ENCODE data around the gene ZBP1. TPM values are rescaled to one million over a fixed set of nuclear protein-coding genes. Genes with fewer than 3 reads are reported as not detected.

ZBP1 gene
- total RNA-seq, 1 experiment from 2014 or later = not detected

DNA sequence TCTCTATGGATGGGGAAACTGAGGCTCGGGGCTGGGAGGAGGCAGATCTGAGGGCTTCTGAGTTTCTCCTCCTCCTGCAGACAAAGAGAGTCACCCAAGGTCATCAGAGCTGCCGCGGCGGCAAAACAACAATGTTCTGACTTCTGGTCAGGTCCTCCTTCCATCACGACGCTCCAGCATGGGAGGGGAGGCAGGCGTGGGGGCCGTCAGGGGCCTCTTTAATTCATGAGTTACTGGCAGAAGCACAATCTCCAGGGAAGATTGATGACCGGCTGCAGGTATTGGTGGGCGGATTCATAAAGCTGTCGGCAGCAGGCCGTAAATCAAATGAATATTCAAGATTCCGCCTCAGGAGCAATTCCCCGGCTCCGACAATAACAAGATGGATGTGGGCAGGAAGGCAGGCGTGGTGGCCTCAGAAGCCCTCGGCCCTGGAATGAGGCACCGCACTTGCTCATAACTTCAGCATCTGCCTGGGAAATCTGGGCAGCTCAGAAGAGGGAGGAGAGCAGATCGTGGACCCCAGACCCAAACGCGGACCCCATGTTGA lies 40.3 kb downstream of the ZBP1 start:
- no peak for TF ChIP-seq TCF7L2 (IDR thresholded peaks at IDR 0.05; ENCODE audit: borderline replicate concordance, extremely low read depth, insufficient read depth, insufficient read length)
- no peak for TF ChIP-seq ZFX (IDR thresholded peaks at IDR 0.05)
- TF ChIP-seq, protein P1, sequence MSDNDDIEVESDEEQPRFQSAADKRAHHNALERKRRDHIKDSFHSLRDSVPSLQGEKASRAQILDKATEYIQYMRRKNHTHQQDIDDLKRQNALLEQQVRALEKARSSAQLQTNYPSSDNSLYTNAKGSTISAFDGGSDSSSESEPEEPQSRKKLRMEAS (IDR thresholded peaks at IDR 0.05) = no peak
- TF ChIP-seq, protein P2, sequence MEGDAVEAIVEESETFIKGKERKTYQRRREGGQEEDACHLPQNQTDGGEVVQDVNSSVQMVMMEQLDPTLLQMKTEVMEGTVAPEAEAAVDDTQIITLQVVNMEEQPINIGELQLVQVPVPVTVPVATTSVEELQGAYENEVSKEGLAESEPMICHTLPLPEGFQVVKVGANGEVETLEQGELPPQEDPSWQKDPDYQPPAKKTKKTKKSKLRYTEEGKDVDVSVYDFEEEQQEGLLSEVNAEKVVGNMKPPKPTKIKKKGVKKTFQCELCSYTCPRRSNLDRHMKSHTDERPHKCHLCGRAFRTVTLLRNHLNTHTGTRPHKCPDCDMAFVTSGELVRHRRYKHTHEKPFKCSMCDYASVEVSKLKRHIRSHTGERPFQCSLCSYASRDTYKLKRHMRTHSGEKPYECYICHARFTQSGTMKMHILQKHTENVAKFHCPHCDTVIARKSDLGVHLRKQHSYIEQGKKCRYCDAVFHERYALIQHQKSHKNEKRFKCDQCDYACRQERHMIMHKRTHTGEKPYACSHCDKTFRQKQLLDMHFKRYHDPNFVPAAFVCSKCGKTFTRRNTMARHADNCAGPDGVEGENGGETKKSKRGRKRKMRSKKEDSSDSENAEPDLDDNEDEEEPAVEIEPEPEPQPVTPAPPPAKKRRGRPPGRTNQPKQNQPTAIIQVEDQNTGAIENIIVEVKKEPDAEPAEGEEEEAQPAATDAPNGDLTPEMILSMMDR (IDR thresholded peaks at IDR 0.05 in 2 of 3, conservative IDR thresholded peaks at IDR 0.05 in 1 of 3; ENCODE audit: borderline replicate concordance in 1 of 3, insufficient read depth in 1 of 3, low read depth in 2 of 3, low read length in 2 of 3) = no peak
- TF ChIP-seq ZNF274 (IDR thresholded peaks at IDR 0.05; ENCODE audit: low read depth, low read length) = no peak
- TF ChIP-seq, protein P3, sequence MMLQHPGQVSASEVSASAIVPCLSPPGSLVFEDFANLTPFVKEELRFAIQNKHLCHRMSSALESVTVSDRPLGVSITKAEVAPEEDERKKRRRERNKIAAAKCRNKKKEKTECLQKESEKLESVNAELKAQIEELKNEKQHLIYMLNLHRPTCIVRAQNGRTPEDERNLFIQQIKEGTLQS (IDR thresholded peaks at IDR 0.05) = no peak
- no peak for TF ChIP-seq POLR2AphosphoS5 (IDR thresholded peaks at IDR 0.05; ENCODE audit: low read depth, low read length)
- no peak for TF ChIP-seq EZH2 (IDR thresholded peaks at IDR 0.05)
- no peak for TF ChIP-seq EZH2phosphoT487 (IDR thresholded peaks at IDR 0.05; ENCODE audit: borderline replicate concordance)
- no peak for TF ChIP-seq CBX3 (IDR thresholded peaks at IDR 0.05; ENCODE audit: low read depth)
- TF ChIP-seq CEBPB (IDR thresholded peaks at IDR 0.05; ENCODE audit: low read depth) = no peak
- no peak for TF ChIP-seq SP1 (IDR thresholded peaks at IDR 0.05; ENCODE audit: low read depth)
- no peak for TF ChIP-seq SRF (IDR thresholded peaks at IDR 0.05; ENCODE audit: low read depth)
- no peak for TF ChIP-seq ELF1 (IDR thresholded peaks at IDR 0.05; ENCODE audit: borderline replicate concordance, low read depth)
- TF ChIP-seq, protein P4, sequence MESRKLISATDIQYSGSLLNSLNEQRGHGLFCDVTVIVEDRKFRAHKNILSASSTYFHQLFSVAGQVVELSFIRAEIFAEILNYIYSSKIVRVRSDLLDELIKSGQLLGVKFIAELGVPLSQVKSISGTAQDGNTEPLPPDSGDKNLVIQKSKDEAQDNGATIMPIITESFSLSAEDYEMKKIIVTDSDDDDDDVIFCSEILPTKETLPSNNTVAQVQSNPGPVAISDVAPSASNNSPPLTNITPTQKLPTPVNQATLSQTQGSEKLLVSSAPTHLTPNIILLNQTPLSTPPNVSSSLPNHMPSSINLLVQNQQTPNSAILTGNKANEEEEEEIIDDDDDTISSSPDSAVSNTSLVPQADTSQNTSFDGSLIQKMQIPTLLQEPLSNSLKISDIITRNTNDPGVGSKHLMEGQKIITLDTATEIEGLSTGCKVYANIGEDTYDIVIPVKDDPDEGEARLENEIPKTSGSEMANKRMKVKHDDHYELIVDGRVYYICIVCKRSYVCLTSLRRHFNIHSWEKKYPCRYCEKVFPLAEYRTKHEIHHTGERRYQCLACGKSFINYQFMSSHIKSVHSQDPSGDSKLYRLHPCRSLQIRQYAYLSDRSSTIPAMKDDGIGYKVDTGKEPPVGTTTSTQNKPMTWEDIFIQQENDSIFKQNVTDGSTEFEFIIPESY (IDR thresholded peaks at IDR 0.05; ENCODE audit: extremely low read depth, insufficient replicate concordance, low read length) = no peak
- TF ChIP-seq EGR1 (IDR thresholded peaks at IDR 0.05; ENCODE audit: low read depth) = no peak
- TF ChIP-seq JUND (IDR thresholded peaks at IDR 0.05) = no peak
- TF ChIP-seq POLR2A (IDR thresholded peaks at IDR 0.05; ENCODE audit: borderline replicate concordance, extremely low read depth, insufficient read depth, insufficient read length) = no peak
- TF ChIP-seq YY1 (IDR thresholded peaks at IDR 0.05; ENCODE audit: extremely low read depth, insufficient replicate concordance, low read depth, low read length) = no peak
- no peak for TF ChIP-seq SIN3A (IDR thresholded peaks at IDR 0.05; ENCODE audit: low read depth)
- no peak overlapping the region for H3K9ac ChIP-seq (ENCODE audit: low read length)
- no peaks in the 10 kb centered on the region for H4K20me1 ChIP-seq (ENCODE audit: insufficient read depth)
- no peaks in the 10 kb centered on the region for H3K9me2 ChIP-seq (ENCODE audit: insufficient read depth)
- H3K27ac ChIP-seq (ENCODE audit: low read depth, low read length) = no peak overlapping the region
- ChIA-PET CTCF (no interaction called here), POLR2A (no interaction called here), RAD21 (ENCODE audit: low non-redundant PET in 1 of 2, low total read pairs in 2 of 2, uncharacterized antibody in 2 of 2, unreplicated experiment in 2 of 2) (no interaction called here)
- no peaks in the 10 kb centered on the region for H3K79me2 ChIP-seq (ENCODE audit: insufficient read depth, low read length)
- H3K27me3 ChIP-seq (ENCODE audit: insufficient read depth, low read length) = peaks cover 66% of the 10 kb centered on the region
- H3K9me3 ChIP-seq (ENCODE audit: control insufficient read depth in 1 of 2, insufficient read depth in 1 of 2, low read depth in 1 of 2, low read length in 2 of 2) = no peaks in the 10 kb centered on the region
- H3K4me1 ChIP-seq (ENCODE audit: control insufficient read depth in 1 of 2, insufficient read depth in 2 of 2, low read length in 2 of 2) = no peaks in the 10 kb centered on the region
- no peak overlapping the region for H3K4me2 ChIP-seq (ENCODE audit: low read length)
- ATAC-seq = no peak
- H3K36me3 ChIP-seq (ENCODE audit: control insufficient read depth in 1 of 2, insufficient read depth in 2 of 2, low read length in 2 of 2) = no peaks in the 10 kb centered on the region
- BruUV-seq (replicated peaks) = no TSS peak
- intact Hi-C loops (cut with micrococcal nuclease) = no loop called here
- DNase-seq (ENCODE audit: low read depth, low spot score) = no peak
- no peak overlapping the region for H3K4me3 ChIP-seq (replicated peaks in 1 of 2; ENCODE audit: low read depth in 1 of 2, low read length in 2 of 2)
- no peak overlapping the region for H2AFZ ChIP-seq (ENCODE audit: low read depth, low read length, poor library complexity, severe bottlenecking)

Measured in HCT116 (cell line).